Upper lobe of right lung (tissue), 1 donor: ENCODE results near the gene QDPR. TPM values are rescaled to one million over a fixed set of nuclear protein-coding genes. Genes with fewer than 3 reads are reported as not detected.

Source experiments
- ATAC-seq: fragments of 200-7000 bp; cut with Tn5 transposase; one replicate; pipeline ENCODE4 v1.9.1; 2020; ENCODE audit warnings: mild to moderate bottlenecking, moderate library complexity
- DNase-seq: peaks from one replicate; pipeline ENCODE4 v3.0.0-alpha.2; 2020
- H3K27ac ChIP-seq: fragments of 200-600 bp; one replicate; pipeline ENCODE4 v1.8.0; 2022
- H3K27me3 ChIP-seq: fragments of 200-600 bp; one replicate; pipeline ENCODE4 v1.8.0; 2022; ENCODE audit warnings: mild to moderate bottlenecking
- H3K36me3 ChIP-seq: fragments of 200-600 bp; one replicate; pipeline ENCODE4 v1.8.0; 2022
- H3K4me1 ChIP-seq: fragments of 200-600 bp; one replicate; pipeline ENCODE4 v1.8.0; 2022
- H3K4me3 ChIP-seq: fragments of 200-600 bp; one replicate; pipeline ENCODE4 v1.8.0; 2022; ENCODE audit warnings: mild to moderate bottlenecking
- H3K9me3 ChIP-seq: fragments of 200-600 bp; one replicate; pipeline ENCODE4 v1.8.0; 2022
- CTCF ChIP-seq: fragments of 200-600 bp; IDR thresholded peaks from one replicate; pipeline ENCODE4 v1.8.0; 2022; ENCODE audit warnings: antibody characterized with exemption
- intact Hi-C: fragments of 100-400 bp; cut with DNase I; formaldehyde crosslinking; loops from one replicate; pipeline ENCODE4 v1.11.0; 2022
- total RNA-seq: library from RNA; stranded (reverse); fragmentation: NEBNext Ultra II Directional; extraction: Animal tissue kit (Norgen Biotek cat#: 25700); gene quantifications from one replicate; pipeline ENCODE4 v1.2.1, GENCODE V29; 2021
- donor health status: DM: no; HTN: yes; CAD: no; lungs with severe emphysema.

QDPR gene
- total RNA-seq, 1 donor from 2014 or later = 38.2 TPM

GRCh38 chr4:17493619-17494018 lies 18.3 kb downstream of the QDPR start:
- no peak for TF ChIP-seq CTCF
- H3K4me3 ChIP-seq = no peak overlapping the region
- H3K4me1 ChIP-seq = no peaks in the 10 kb centered on the region
- H3K27me3 ChIP-seq = no peaks in the 10 kb centered on the region
- no peaks in the 10 kb centered on the region for H3K9me3 ChIP-seq
- ATAC-seq (no peak), DNase-seq (no peak)
- intact Hi-C loops = no loop called here
- H3K36me3 ChIP-seq = peaks cover 47% of the 10 kb centered on the region
- no peak overlapping the region for H3K27ac ChIP-seq

- no peak for DNase-seq
- Histone ChIP-seq H3K27me3 (no peaks in the 10 kb centered on the region), H3K4me3 (no peak overlapping the region), H3K9me3 (no peaks in the 10 kb centered on the region), H3K36me3 (peaks cover 49% of the 10 kb centered on the region), H3K27ac (no peak overlapping the region), H3K4me1 (no peaks in the 10 kb centered on the region)
- no peak for TF ChIP-seq CTCF
- no peak for ATAC-seq
- intact Hi-C loops = no loop called here
Observed at GRCh38 chr4:17492876-17493275, 19.0 kb downstream of the QDPR start.

- Histone ChIP-seq H3K27ac (no peak overlapping the region), H3K36me3 (peaks cover 49% of the 10 kb centered on the region), H3K27me3 (no peaks in the 10 kb centered on the region), H3K4me3 (no peak overlapping the region), H3K9me3 (no peaks in the 10 kb centered on the region), H3K4me1 (no peaks in the 10 kb centered on the region)
- ATAC-seq = no peak
- no peak for TF ChIP-seq CTCF
- intact Hi-C loops = no loop called here
- DNase-seq = no peak
Observed at GRCh38 chr4:17492058-17492741, 19.7 kb downstream of the QDPR start.

GRCh38 chr4:17491196-17491595 lies 20.7 kb downstream of the QDPR start:
- no peak for TF ChIP-seq CTCF
- intact Hi-C loops = no loop called here
- Histone ChIP-seq H3K27ac (no peak overlapping the region), H3K4me3 (no peak overlapping the region), H3K4me1 (no peaks in the 10 kb centered on the region), H3K9me3 (no peaks in the 10 kb centered on the region), H3K27me3 (no peaks in the 10 kb centered on the region), H3K36me3 (peaks cover 55% of the 10 kb centered on the region)
- no peak for DNase-seq
- ATAC-seq = no peak

GRCh38 chr4:17490575-17491059 lies 21.3 kb downstream of the QDPR start:
- H3K36me3 ChIP-seq = peaks cover 60% of the 10 kb centered on the region
- DNase-seq = no peak

More at GRCh38 chr4:17490575-17491059, 21.3 kb downstream of the QDPR start:
- Histone ChIP-seq H3K4me3 (no peak overlapping the region), H3K9me3 (no peaks in the 10 kb centered on the region), H3K27ac (no peak overlapping the region), H3K27me3 (no peaks in the 10 kb centered on the region), H3K4me1 (no peaks in the 10 kb centered on the region)
- intact Hi-C loops = no loop called here
- no peak for TF ChIP-seq CTCF
- peak; percentile 53 for ATAC-seq
